Measurements from ENCODE around the gene NFASC.

Gene NFASC

GRCh38 chr1:204983136-204983535, 112.5 kb downstream of the NFASC start:
- no peak overlapping the region for H3K9ac ChIP-seq (ENCODE audit: low read depth, low read length)
- no peaks in the 10 kb centered on the region; the same call in 1 of the 2 replicates for H3K27me3 ChIP-seq (ENCODE audit: control insufficient read depth, insufficient read depth, low read length)
- no peaks in the 10 kb centered on the region for H3K9me3 ChIP-seq (ENCODE audit: control insufficient read depth, insufficient read depth, low read length)
- no peak overlapping the region for H3K4me3 ChIP-seq (ENCODE audit: low read depth, low read length)
- H3K36me3 ChIP-seq (ENCODE audit: control insufficient read depth, insufficient read depth, low read length), result no peaks in the 10 kb centered on the region
- no peaks in the 10 kb centered on the region for H3K4me1 ChIP-seq (ENCODE audit: control insufficient read depth, insufficient read depth, low read length)
- H3K27ac ChIP-seq (ENCODE audit: low read depth, low read length), result no peak overlapping the region

GRCh38 chr1:204983881-204984280, 113.2 kb downstream of the NFASC start:
- Histone ChIP-seq H3K36me3 (ENCODE audit: control insufficient read depth, insufficient read depth, low read length) (no peaks in the 10 kb centered on the region), H3K9ac (ENCODE audit: low read depth, low read length) (no peak overlapping the region), H3K27me3 (ENCODE audit: control insufficient read depth, insufficient read depth, low read length) (no peaks in the 10 kb centered on the region; the same call in 1 of the 2 replicates)

GRCh38 chr1:204984499-204984898, 113.8 kb downstream of the NFASC start:
- H3K27ac ChIP-seq (ENCODE audit: low read depth, low read length), result no peak overlapping the region
- no peak overlapping the region for H3K4me3 ChIP-seq (ENCODE audit: low read depth, low read length)
- H3K36me3 ChIP-seq (ENCODE audit: control insufficient read depth, insufficient read depth, low read length), result no peaks in the 10 kb centered on the region
- no peaks in the 10 kb centered on the region for H3K9me3 ChIP-seq (ENCODE audit: control insufficient read depth, insufficient read depth, low read length)
- no peaks in the 10 kb centered on the region; the same call in 1 of the 2 replicates for H3K27me3 ChIP-seq (ENCODE audit: control insufficient read depth, insufficient read depth, low read length)
- H3K9ac ChIP-seq (ENCODE audit: low read depth, low read length), result no peak overlapping the region
- H3K4me1 ChIP-seq (ENCODE audit: control insufficient read depth, insufficient read depth, low read length), result peaks cover under 1% of the 10 kb centered on the region; the same call in 1 of the 2 replicates

More at GRCh38 chr1:204983881-204984280, 113.2 kb downstream of the NFASC start:
- H3K4me3 ChIP-seq (ENCODE audit: low read depth, low read length), result no peak overlapping the region
- H3K4me1 ChIP-seq (ENCODE audit: control insufficient read depth, insufficient read depth, low read length), result no peaks in the 10 kb centered on the region
- H3K27ac ChIP-seq (ENCODE audit: low read depth, low read length), result no peak overlapping the region
- H3K9me3 ChIP-seq (ENCODE audit: control insufficient read depth, insufficient read depth, low read length), result no peaks in the 10 kb centered on the region

- Histone ChIP-seq H3K4me1 (ENCODE audit: control insufficient read depth, insufficient read depth, low read length) (peaks cover 12% of the 10 kb centered on the region), H3K9me3 (ENCODE audit: control insufficient read depth, insufficient read depth, low read length) (no peaks in the 10 kb centered on the region), H3K27ac (ENCODE audit: low read depth, low read length) (no peak overlapping the region), H3K4me3 (ENCODE audit: low read depth, low read length) (no peak overlapping the region), H3K9ac (ENCODE audit: low read depth, low read length) (no peak overlapping the region), H3K36me3 (ENCODE audit: control insufficient read depth, insufficient read depth, low read length) (no peaks in the 10 kb centered on the region), H3K27me3 (ENCODE audit: control insufficient read depth, insufficient read depth, low read length) (peaks cover 7% of the 10 kb centered on the region)
Observed at GRCh38 chr1:204986181-204986580, 115.5 kb downstream of the NFASC start.

- Histone ChIP-seq H3K36me3 (ENCODE audit: control insufficient read depth, insufficient read depth, low read length) (no peaks in the 10 kb centered on the region), H3K9ac (ENCODE audit: low read depth, low read length) (no peak overlapping the region), H3K27ac (ENCODE audit: low read depth, low read length) (no peak overlapping the region), H3K27me3 (ENCODE audit: control insufficient read depth, insufficient read depth, low read length) (peaks cover 9% of the 10 kb centered on the region), H3K4me3 (ENCODE audit: low read depth, low read length) (no peak overlapping the region), H3K9me3 (ENCODE audit: control insufficient read depth, insufficient read depth, low read length) (no peaks in the 10 kb centered on the region), H3K4me1 (ENCODE audit: control insufficient read depth, insufficient read depth, low read length) (peaks cover 25% of the 10 kb centered on the region)
Observed at GRCh38 chr1:204987689-204988088, 117.0 kb downstream of the NFASC start.

- peaks cover 9% of the 10 kb centered on the region for H3K27me3 ChIP-seq (ENCODE audit: control insufficient read depth, insufficient read depth, low read length)
- no peak overlapping the region for H3K27ac ChIP-seq (ENCODE audit: low read depth, low read length)
Observed at GRCh38 chr1:204988196-204988595, 117.5 kb downstream of the NFASC start.

GRCh38 chr1:204989266-204990058, 118.8 kb downstream of the NFASC start:
- H3K9ac ChIP-seq (ENCODE audit: low read depth, low read length), result no peak overlapping the region
- peaks cover 9% of the 10 kb centered on the region for H3K27me3 ChIP-seq (ENCODE audit: control insufficient read depth, insufficient read depth, low read length)
- peaks cover 25% of the 10 kb centered on the region for H3K4me1 ChIP-seq (ENCODE audit: control insufficient read depth, insufficient read depth, low read length)
- no peaks in the 10 kb centered on the region for H3K36me3 ChIP-seq (ENCODE audit: control insufficient read depth, insufficient read depth, low read length)
- no peak overlapping the region for H3K4me3 ChIP-seq (ENCODE audit: low read depth, low read length)
- no peaks in the 10 kb centered on the region for H3K9me3 ChIP-seq (ENCODE audit: control insufficient read depth, insufficient read depth, low read length)
- no peak overlapping the region for H3K27ac ChIP-seq (ENCODE audit: low read depth, low read length)

More at GRCh38 chr1:204988196-204988595, 117.5 kb downstream of the NFASC start:
- H3K4me3 ChIP-seq (ENCODE audit: low read depth, low read length), result no peak overlapping the region
- H3K4me1 ChIP-seq (ENCODE audit: control insufficient read depth, insufficient read depth, low read length), result peaks cover 25% of the 10 kb centered on the region
- no peak overlapping the region for H3K9ac ChIP-seq (ENCODE audit: low read depth, low read length)
- no peaks in the 10 kb centered on the region for H3K9me3 ChIP-seq (ENCODE audit: control insufficient read depth, insufficient read depth, low read length)
- H3K36me3 ChIP-seq (ENCODE audit: control insufficient read depth, insufficient read depth, low read length), result no peaks in the 10 kb centered on the region

- no peaks in the 10 kb centered on the region for H3K36me3 ChIP-seq (ENCODE audit: control insufficient read depth, insufficient read depth, low read length)
- H3K4me1 ChIP-seq (ENCODE audit: control insufficient read depth, insufficient read depth, low read length), result peaks cover 25% of the 10 kb centered on the region
- no peak overlapping the region for H3K9ac ChIP-seq (ENCODE audit: low read depth, low read length)
- H3K9me3 ChIP-seq (ENCODE audit: control insufficient read depth, insufficient read depth, low read length), result no peaks in the 10 kb centered on the region
- H3K27me3 ChIP-seq (ENCODE audit: control insufficient read depth, insufficient read depth, low read length), result peaks cover 9% of the 10 kb centered on the region
- H3K27ac ChIP-seq (ENCODE audit: low read depth, low read length), result no peak overlapping the region
- H3K4me3 ChIP-seq (ENCODE audit: low read depth, low read length), result no peak overlapping the region
Observed at GRCh38 chr1:204990059-204990664, 119.5 kb downstream of the NFASC start.

GRCh38 chr1:204990721-204991341, 120.2 kb downstream of the NFASC start:
- no peak overlapping the region for H3K27ac ChIP-seq (ENCODE audit: low read depth, low read length)
- H3K27me3 ChIP-seq (ENCODE audit: control insufficient read depth, insufficient read depth, low read length), result peaks cover 9% of the 10 kb centered on the region
- peaks cover 25% of the 10 kb centered on the region for H3K4me1 ChIP-seq (ENCODE audit: control insufficient read depth, insufficient read depth, low read length)
- H3K9ac ChIP-seq (ENCODE audit: low read depth, low read length), result no peak overlapping the region
- no peaks in the 10 kb centered on the region for H3K36me3 ChIP-seq (ENCODE audit: control insufficient read depth, insufficient read depth, low read length)
- H3K4me3 ChIP-seq (ENCODE audit: low read depth, low read length), result no peak overlapping the region
- H3K9me3 ChIP-seq (ENCODE audit: control insufficient read depth, insufficient read depth, low read length), result no peaks in the 10 kb centered on the region

GRCh38 chr1:204991342-204991844, 120.7 kb downstream of the NFASC start:
- peaks cover 9% of the 10 kb centered on the region for H3K27me3 ChIP-seq (ENCODE audit: control insufficient read depth, insufficient read depth, low read length)
- H3K9ac ChIP-seq (ENCODE audit: low read depth, low read length), result no peak overlapping the region
- peaks cover 25% of the 10 kb centered on the region for H3K4me1 ChIP-seq (ENCODE audit: control insufficient read depth, insufficient read depth, low read length)
- H3K36me3 ChIP-seq (ENCODE audit: control insufficient read depth, insufficient read depth, low read length), result no peaks in the 10 kb centered on the region
- no peak overlapping the region for H3K4me3 ChIP-seq (ENCODE audit: low read depth, low read length)
- H3K27ac ChIP-seq (ENCODE audit: low read depth, low read length), result no peak overlapping the region
- H3K9me3 ChIP-seq (ENCODE audit: control insufficient read depth, insufficient read depth, low read length), result no peaks in the 10 kb centered on the region
